HG03139 (cell line): Measurements from ENCODE around the gene CHN2.

Source experiments
- ATAC-seq: cut with Tn5 transposase; IDR thresholded peaks from one replicate; pipeline ENCODE4 v1.9.1; 2021; ENCODE audit not compliant: unreplicated experiment

The CHN2 gene

GRCh38 chr7:29330136-29330535, 135.6 kb downstream of the CHN2 start:
- ATAC-seq = no peak

- no peak for ATAC-seq
Observed at GRCh38 chr7:29331163-29331562, 136.6 kb downstream of the CHN2 start.

- no peak for ATAC-seq
Observed at GRCh38 chr7:29332042-29332811, 137.7 kb downstream of the CHN2 start.

- no peak for ATAC-seq
Observed at GRCh38 chr7:29332875-29333855, 138.6 kb downstream of the CHN2 start.

- ATAC-seq = no peak
Observed at GRCh38 chr7:29335188-29336083, 140.9 kb downstream of the CHN2 start.

- no peak for ATAC-seq
Observed at GRCh38 chr7:29337546-29338116, 143.1 kb downstream of the CHN2 start.

- ATAC-seq = no peak
Observed at GRCh38 chr7:29340696-29341095, 146.1 kb downstream of the CHN2 start.

- ATAC-seq = no peak
Observed at GRCh38 chr7:29341156-29341555, 146.6 kb downstream of the CHN2 start.

- ATAC-seq = no peak
Observed at GRCh38 chr7:29342761-29343160, 148.2 kb downstream of the CHN2 start.

- no peak for ATAC-seq
Observed at GRCh38 chr7:29343399-29343798, 148.8 kb downstream of the CHN2 start.

- no peak for ATAC-seq
Observed at GRCh38 chr7:29344334-29344978, 149.9 kb downstream of the CHN2 start.

GRCh38 chr7:29345590-29345989, 151.0 kb downstream of the CHN2 start:
- no peak for ATAC-seq

GRCh38 chr7:29346231-29346978, 151.8 kb downstream of the CHN2 start:
- no peak for ATAC-seq

GRCh38 chr7:29349362-29349761, 154.8 kb downstream of the CHN2 start:
- ATAC-seq = no peak

GRCh38 chr7:29350351-29350750, 155.8 kb downstream of the CHN2 start:
- ATAC-seq = no peak

GRCh38 chr7:29352041-29352440, 157.5 kb downstream of the CHN2 start:
- no peak for ATAC-seq

- no peak for ATAC-seq
Observed at GRCh38 chr7:29353810-29354209, 159.2 kb downstream of the CHN2 start.

GRCh38 chr7:29354340-29354739, 159.8 kb downstream of the CHN2 start:
- ATAC-seq = no peak

- ATAC-seq = no peak
Observed at GRCh38 chr7:29355388-29355787, 160.8 kb downstream of the CHN2 start.
